H9 (cell line): Measurements from ENCODE around the gene SLC43A1. TPM values are rescaled to one million over a fixed set of nuclear protein-coding genes. Genes with fewer than 3 reads are reported as not detected.

Source experiments
- DNase-seq: peaks from one replicate; pipeline ENCODE4 v3.0.0-alpha.2; 2017
- H2AFZ ChIP-seq: one replicate; pipeline ENCODE4 v1.6.1; 2013; ENCODE audit warnings: mild to moderate bottlenecking, low read length, control low read depth, moderate library complexity
- H2AK5ac ChIP-seq: 2 replicates; pipeline ENCODE4 v1.6.1; 2013; ENCODE audit warnings: low read length, control low read depth, mixed read lengths; ENCODE audit not compliant: insufficient read length
- H2BK120ac ChIP-seq: one replicate; pipeline ENCODE4 v1.6.1; 2013; ENCODE audit warnings: low read depth, mild to moderate bottlenecking, low read length, control low read depth, inconsistent platforms; ENCODE audit not compliant: poor library complexity, severe bottlenecking
- H2BK12ac ChIP-seq: 2 replicates; pipeline ENCODE4 v1.6.1; 2013; ENCODE audit warnings: low read length, control low read depth, mixed read lengths, low read depth; ENCODE audit not compliant: insufficient read length
- H2BK15ac ChIP-seq: 2 replicates; pipeline ENCODE4 v1.6.1; 2013; ENCODE audit warnings: low read depth, low read length, control low read depth
- H2BK20ac ChIP-seq: one replicate; pipeline ENCODE4 v1.6.1; 2013; ENCODE audit warnings: low read depth, mild to moderate bottlenecking, low read length, control low read depth, inconsistent platforms; ENCODE audit not compliant: poor library complexity, severe bottlenecking
- H2BK5ac ChIP-seq: 2 replicates; pipeline ENCODE4 v1.6.1; 2013; ENCODE audit warnings: low read length, control low read depth, mixed read lengths; ENCODE audit not compliant: insufficient read length
- H3K14ac ChIP-seq: 2 replicates; pipeline ENCODE4 v1.6.1; 2013; ENCODE audit warnings: low read length, control low read depth; ENCODE audit not compliant: insufficient read depth
- H3K18ac ChIP-seq: 2 replicates; pipeline ENCODE4 v1.6.1; 2013; ENCODE audit warnings: low read depth, mild to moderate bottlenecking, mixed read lengths, low read length, control low read depth; ENCODE audit not compliant: insufficient read length
- H3K23ac ChIP-seq: 2 replicates; pipeline ENCODE4 v1.6.1; 2013; ENCODE audit warnings: low read length, control low read depth, mixed read lengths, low read depth; ENCODE audit not compliant: insufficient read length
- H3K23me2 ChIP-seq: 2 replicates; pipeline ENCODE4 v1.6.1; 2013; ENCODE audit warnings: low read depth, mild to moderate bottlenecking, mixed read lengths, low read length, control low read depth; ENCODE audit not compliant: insufficient read length, poor library complexity, severe bottlenecking
- H3K27ac ChIP-seq: 2 replicates; pipeline ENCODE4 v1.5.1; 2013; ENCODE audit warnings: low read length, control low read depth, mixed read lengths, low read depth; ENCODE audit not compliant: insufficient read length
- H3K27me3 ChIP-seq: 2 replicates; pipeline ENCODE4 v1.6.1; 2013; ENCODE audit warnings: low read length, control low read depth, inconsistent platforms; ENCODE audit not compliant: insufficient read depth
- H3K4ac ChIP-seq: 2 replicates; pipeline ENCODE4 v1.6.1; 2013; ENCODE audit warnings: low read depth, mild to moderate bottlenecking, control low read depth, inconsistent platforms, low read length, moderate library complexity
- H3K4me1 ChIP-seq: 2 replicates; pipeline ENCODE4 v1.6.1; 2013; ENCODE audit warnings: low read length, control low read depth, inconsistent platforms; ENCODE audit not compliant: insufficient read depth
- H3K4me2 ChIP-seq: 2 replicates; pipeline ENCODE4 v1.6.1; 2013; ENCODE audit warnings: low read length, control low read depth, mixed read lengths; ENCODE audit not compliant: insufficient read length, insufficient read depth
- H3K56ac ChIP-seq: 2 replicates; pipeline ENCODE4 v1.6.1; 2013; ENCODE audit warnings: low read depth, mild to moderate bottlenecking, mixed read lengths, low read length, control low read depth; ENCODE audit not compliant: insufficient read length
- H3K79me1 ChIP-seq: 2 replicates; pipeline ENCODE4 v1.6.1; 2013; ENCODE audit warnings: low read depth, mild to moderate bottlenecking, moderate library complexity, low read length, control low read depth, inconsistent platforms; ENCODE audit not compliant: insufficient read depth, poor library complexity, severe bottlenecking
- H3K79me2 ChIP-seq: 2 replicates; pipeline ENCODE4 v1.6.1; 2013; ENCODE audit warnings: low read length, control low read depth, inconsistent platforms; ENCODE audit not compliant: insufficient read depth
- H3K9ac ChIP-seq: 2 replicates; pipeline ENCODE4 v1.6.1; 2013; ENCODE audit warnings: low read length, control low read depth, mixed read lengths; ENCODE audit not compliant: insufficient read length; ENCODE audit errors: extremely low read depth
- H3K9me3 ChIP-seq: one replicate; pipeline ENCODE4 v1.6.1; 2013; ENCODE audit warnings: low read depth, low read length, inconsistent platforms; ENCODE audit not compliant: control insufficient read depth
- H3T11ph ChIP-seq: one replicate; pipeline ENCODE4 v1.6.1; 2013; ENCODE audit warnings: mild to moderate bottlenecking, low read length, control low read depth, inconsistent platforms
- H4K20me1 ChIP-seq: one replicate; pipeline ENCODE4 v1.6.1; 2013; ENCODE audit not compliant: control insufficient read depth, insufficient read length, insufficient read depth
- H4K5ac ChIP-seq: 2 replicates; pipeline ENCODE4 v1.6.1; 2013; ENCODE audit warnings: low read depth, mild to moderate bottlenecking, mixed read lengths, low read length, control low read depth; ENCODE audit not compliant: insufficient read length
- H4K8ac ChIP-seq: replicated peaks from 2 replicates; pipeline ENCODE4 v1.6.1; 2013; ENCODE audit warnings: low read length, control low read depth, mixed read lengths, low read depth; ENCODE audit not compliant: insufficient read length
- H4K91ac ChIP-seq: 2 replicates; pipeline ENCODE4 v1.6.1; 2013; ENCODE audit warnings: low read depth, mild to moderate bottlenecking, moderate library complexity, mixed read lengths, low read length, control low read depth; ENCODE audit not compliant: insufficient read length
- H3K27ac Mint-ChIP-seq, 3 experiments: 2 replicates in 2 of 3; 3 replicates in 1 of 3; pipeline ENCODE4 v1.8.0; 2020 to 2021; ENCODE audit warnings: mixed read lengths in 3 of 3, mild to moderate bottlenecking in 1 of 3, moderate library complexity in 1 of 3
- H3K27me3 Mint-ChIP-seq: 2 replicates; pipeline ENCODE4 v1.8.0; 2021; ENCODE audit warnings: low read depth, mild to moderate bottlenecking, moderate library complexity, mixed read lengths
- H3K36me3 Mint-ChIP-seq, 3 experiments: 2 replicates in 2 of 3; 3 replicates in 1 of 3; pipeline ENCODE4 v1.8.0; 2020 to 2021; ENCODE audit warnings: low read depth in 3 of 3, mixed read lengths in 3 of 3; ENCODE audit not compliant: insufficient read depth in 1 of 3
- H3K4me1 Mint-ChIP-seq, 2 experiments: 2 replicates each; pipeline ENCODE4 v1.8.0; 2020; ENCODE audit warnings: mixed read lengths in 2 of 2
- H3K4me3 Mint-ChIP-seq, 2 experiments: 2 replicates in 1 of 2; 3 replicates in 1 of 2; pipeline ENCODE4 v1.8.0; 2020 to 2021; ENCODE audit warnings: mild to moderate bottlenecking in 2 of 2, mixed read lengths in 2 of 2, moderate library complexity in 1 of 2
- H3K9me3 Mint-ChIP-seq, 2 experiments: 2 replicates in 1 of 2; 3 replicates in 1 of 2; pipeline ENCODE4 v1.8.0; 2020; ENCODE audit warnings: mild to moderate bottlenecking in 2 of 2, mixed read lengths in 2 of 2, moderate library complexity in 1 of 2
- WGBS: extraction: QIAGEN DNeasy Blood & Tissue Kit; methylation state at CpG from one replicate; pipeline ENCODE4 v1.1.7; 2013; ENCODE audit warnings: missing lambda C conversion rate, low lambda C conversion rate, mixed read lengths; ENCODE audit not compliant: insufficient read length; ENCODE audit errors: extremely low coverage; 5-methylcytosine and 5-hydroxymethylcytosine counted together
- total RNA-seq: library from RNA; stranded (reverse); gene quantifications from 2 replicates; pipeline ENCODE4 v1.2.1, GENCODE V29; 2021
- TF ChIP-seq, protein P1 (sequence below): fragments of 200-600 bp; sonication (generic); conservative IDR thresholded peaks from 3 replicates; pipeline ENCODE4 v1.8.0; 2021; ENCODE audit warnings: antibody characterized with exemption, mild to moderate bottlenecking

Gene SLC43A1
- total RNA-seq, 1 experiment from 2014 or later, result 17.0 TPM

DNA sequence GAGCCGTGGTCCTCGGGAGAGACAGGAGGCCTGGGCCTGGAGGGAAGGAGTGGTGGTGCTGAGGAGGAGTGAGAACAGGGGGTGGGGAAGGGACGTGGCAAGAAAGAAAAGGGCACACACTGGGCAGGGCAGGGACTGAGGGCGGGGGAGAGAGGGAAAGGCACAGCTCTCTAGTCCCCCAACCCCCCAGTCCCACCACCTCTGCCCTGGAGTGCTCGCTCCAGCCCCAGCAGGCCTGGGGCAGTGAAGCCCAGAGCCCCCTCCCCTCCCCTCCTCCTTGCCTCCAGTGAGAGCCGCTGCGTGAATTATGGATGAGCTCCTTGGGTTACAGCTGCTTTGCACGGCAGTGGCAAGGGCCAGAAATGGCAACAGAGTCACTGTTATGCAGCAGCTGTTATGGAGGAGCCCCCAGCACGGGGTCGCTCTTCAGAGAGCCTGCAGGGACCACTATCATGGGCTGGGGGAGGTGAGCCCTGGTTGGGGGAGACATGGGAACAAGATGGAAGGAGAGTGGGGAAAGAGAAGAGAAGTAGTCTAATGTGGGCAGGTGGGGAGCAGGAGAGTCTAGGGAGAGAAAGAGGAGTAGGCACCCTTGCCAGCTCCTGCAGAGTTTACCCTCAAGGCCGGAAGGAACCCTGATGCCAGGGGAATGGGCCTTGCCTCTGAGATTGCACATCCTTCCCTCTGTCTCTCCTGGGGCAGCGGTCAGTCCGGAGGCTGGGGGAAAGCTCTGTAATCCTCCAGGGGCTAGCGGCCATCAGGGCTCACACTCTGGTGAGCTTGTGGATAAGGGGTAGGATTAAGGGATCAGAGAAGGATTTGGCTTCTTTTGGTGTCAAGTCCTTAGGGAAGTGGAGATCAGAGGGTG, 51.6 kb downstream of the SLC43A1 start:
- Histone ChIP-seq H3K79me2 (no peaks in the 10 kb centered on the region), H2BK120ac (no peak overlapping the region), H3T11ph (no peak overlapping the region), H2BK20ac (no peak overlapping the region), H3K23me2 (peaks cover 16% of the 10 kb centered on the region), H4K5ac (no peak overlapping the region), H3K4me1 (peaks cover 18% of the 10 kb centered on the region; the same call in 1 of the 2 replicates), H3K18ac (no peak overlapping the region), H3K27me3 (peaks cover 10% of the 10 kb centered on the region; the same call in 1 of the 2 replicates), H4K20me1 (no peaks in the 10 kb centered on the region), H3K14ac (no peak overlapping the region; the same call in 1 of the 2 replicates), H2BK15ac (no peak overlapping the region), H2AFZ (no peak overlapping the region), H3K27ac (no peak overlapping the region), H3K23ac (no peak overlapping the region), H4K8ac (no peak overlapping the region), H2BK12ac (no peak overlapping the region), H3K79me1 (no peaks in the 10 kb centered on the region), H2AK5ac (no peak overlapping the region), H2BK5ac (no peak overlapping the region), H3K4me2 (no peak overlapping the region), H3K56ac (no peak overlapping the region), H4K91ac (no peak overlapping the region), H3K9me3 (no peaks in the 10 kb centered on the region), H3K4ac (no peak overlapping the region), H3K9ac (no peak overlapping the region)
- H3K27me3 Mint-ChIP-seq, result peaks cover 58% of the 10 kb centered on the region
- peaks cover 0 to 7% (median 2%) of the 10 kb centered on the region in 3 experiments; a peak in 4 of 7 replicates for H3K36me3 Mint-ChIP-seq
- H3K27ac Mint-ChIP-seq, result peak overlapping the region in 2 of 3 experiments; percentile 61 to 87; a peak in 3 of 7 replicates
- TF ChIP-seq, protein P1, sequence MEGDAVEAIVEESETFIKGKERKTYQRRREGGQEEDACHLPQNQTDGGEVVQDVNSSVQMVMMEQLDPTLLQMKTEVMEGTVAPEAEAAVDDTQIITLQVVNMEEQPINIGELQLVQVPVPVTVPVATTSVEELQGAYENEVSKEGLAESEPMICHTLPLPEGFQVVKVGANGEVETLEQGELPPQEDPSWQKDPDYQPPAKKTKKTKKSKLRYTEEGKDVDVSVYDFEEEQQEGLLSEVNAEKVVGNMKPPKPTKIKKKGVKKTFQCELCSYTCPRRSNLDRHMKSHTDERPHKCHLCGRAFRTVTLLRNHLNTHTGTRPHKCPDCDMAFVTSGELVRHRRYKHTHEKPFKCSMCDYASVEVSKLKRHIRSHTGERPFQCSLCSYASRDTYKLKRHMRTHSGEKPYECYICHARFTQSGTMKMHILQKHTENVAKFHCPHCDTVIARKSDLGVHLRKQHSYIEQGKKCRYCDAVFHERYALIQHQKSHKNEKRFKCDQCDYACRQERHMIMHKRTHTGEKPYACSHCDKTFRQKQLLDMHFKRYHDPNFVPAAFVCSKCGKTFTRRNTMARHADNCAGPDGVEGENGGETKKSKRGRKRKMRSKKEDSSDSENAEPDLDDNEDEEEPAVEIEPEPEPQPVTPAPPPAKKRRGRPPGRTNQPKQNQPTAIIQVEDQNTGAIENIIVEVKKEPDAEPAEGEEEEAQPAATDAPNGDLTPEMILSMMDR, result no peak
- no peaks in the 10 kb centered on the region for H3K9me3 Mint-ChIP-seq
- H3K4me3 Mint-ChIP-seq, result peak overlapping the region in 1 of 2 experiments; percentile 90; a peak in 3 of 5 replicates
- DNase-seq, result no peak
- no CpG with 5 or more reads among the region's 14 CpGs for WGBS
- H3K4me1 Mint-ChIP-seq, result peaks cover 42 to 63% of the 10 kb centered on the region in 2 experiments
